HL-60/S4 (cell line): ENCODE data around the gene NT5M.

Experiments
- in situ Hi-C: fragments of 300-500 bp; cut with MboI; formaldehyde crosslinking; loops from 2 replicates; pipeline ENCODE4 v1.14.3; 2022; ENCODE audit warnings: low sequenced_read_pairs

The NT5M gene

DNA sequence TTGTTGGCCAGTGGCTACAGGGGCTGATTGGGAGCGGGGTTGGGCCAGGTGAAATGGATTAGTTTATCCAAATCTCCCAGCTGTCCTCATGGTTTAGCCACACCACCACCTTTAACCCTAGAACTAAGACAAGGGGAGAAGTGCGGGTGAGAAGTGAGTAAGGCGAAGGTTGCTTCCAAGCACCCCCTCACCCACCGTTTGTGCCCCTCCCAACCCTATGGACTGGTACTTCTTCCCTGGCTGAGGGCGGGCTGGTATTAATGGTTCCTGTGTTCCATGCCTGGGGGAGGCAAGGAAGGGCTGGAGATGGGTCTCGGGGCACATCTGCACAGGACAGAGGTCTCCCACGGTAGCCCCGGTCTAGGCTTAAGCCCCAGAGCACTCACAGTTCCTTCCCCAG is 25.1 kb downstream of the NT5M start:
- in situ Hi-C loops, result no loop called here

DNA sequence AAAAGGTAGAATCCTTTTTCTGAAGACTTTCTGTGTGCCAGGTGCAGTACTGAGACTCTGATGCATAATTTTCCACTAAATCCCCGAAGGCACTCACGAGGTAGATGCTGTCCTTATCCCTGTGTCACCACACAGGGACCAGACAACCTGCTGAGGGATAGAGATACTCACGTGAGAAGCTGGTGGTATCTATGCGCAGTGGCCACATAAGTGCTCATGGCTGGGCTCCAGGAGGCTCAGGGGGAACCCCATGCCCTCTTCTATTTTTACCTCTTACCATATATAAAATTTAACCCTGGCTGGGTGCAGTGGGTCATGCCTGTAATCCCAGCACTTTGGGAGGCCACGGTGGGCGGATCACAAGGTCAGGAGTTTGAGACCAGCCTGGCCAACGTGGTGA is 38.3 kb downstream of the NT5M start:
- in situ Hi-C loops, result no loop called here

DNA sequence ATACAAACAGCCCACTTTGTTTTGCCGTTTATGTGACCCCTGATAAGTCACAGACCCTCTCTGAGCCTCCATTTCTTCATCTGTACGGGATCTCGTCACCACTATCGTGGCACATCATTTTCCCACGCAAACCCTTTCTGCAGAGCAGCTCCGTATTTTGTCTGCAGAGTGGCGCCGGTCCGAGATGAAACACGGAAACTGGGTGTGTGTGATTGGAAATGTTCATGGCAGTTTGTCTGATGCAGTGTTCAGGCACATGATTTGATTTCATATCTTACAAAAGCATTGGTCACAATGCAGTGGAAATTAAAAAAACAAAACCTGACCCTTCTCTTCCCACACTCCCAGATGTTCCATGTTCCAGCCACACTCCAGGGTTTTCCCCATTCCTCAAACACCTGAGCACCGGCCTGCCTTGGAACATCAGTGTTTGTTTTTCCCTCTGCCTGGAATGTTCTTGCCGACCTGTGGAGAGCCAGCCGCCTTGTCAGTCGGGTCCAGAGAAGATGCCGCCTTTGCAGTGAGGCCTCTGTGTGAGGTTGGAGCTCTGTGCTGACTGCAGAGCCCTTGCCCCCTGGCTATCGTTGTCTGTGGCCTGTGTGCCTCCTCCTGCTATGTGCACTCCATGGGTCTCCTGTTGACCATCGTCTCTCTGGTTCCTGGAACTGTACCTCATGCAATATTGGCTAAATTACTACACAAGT is 39.2 kb downstream of the NT5M start:
- in situ Hi-C loops, result no loop called here

DNA sequence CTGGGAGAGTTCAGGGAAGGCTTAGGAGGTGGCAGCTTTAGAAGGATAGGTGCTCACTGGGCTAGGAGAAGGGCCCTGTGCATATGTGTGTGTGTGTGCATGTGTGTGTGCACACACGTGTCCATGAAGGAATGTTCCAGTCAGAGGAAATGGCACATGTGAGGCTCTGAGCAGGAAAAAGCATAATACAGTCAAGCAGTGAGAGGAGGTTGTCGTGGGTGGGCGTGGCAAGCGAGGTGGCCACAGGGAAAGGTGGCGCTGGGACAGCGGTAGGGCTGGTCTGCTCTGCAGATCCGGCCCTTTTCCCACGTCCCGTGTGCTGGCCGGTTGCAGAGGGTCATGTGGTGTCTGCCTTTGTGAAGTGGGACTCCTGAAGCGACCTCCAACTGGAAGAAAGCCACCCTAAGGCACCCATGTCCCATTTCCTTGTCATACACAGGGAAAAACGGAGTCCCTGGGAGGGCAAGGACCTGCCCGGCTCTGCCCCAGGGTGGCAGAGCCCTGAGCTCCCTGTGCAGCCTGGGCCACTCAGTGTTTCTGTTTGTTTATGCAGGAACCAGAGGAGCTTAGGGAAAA is 40.1 kb downstream of the NT5M start:
- in situ Hi-C loops, result no loop called here

DNA sequence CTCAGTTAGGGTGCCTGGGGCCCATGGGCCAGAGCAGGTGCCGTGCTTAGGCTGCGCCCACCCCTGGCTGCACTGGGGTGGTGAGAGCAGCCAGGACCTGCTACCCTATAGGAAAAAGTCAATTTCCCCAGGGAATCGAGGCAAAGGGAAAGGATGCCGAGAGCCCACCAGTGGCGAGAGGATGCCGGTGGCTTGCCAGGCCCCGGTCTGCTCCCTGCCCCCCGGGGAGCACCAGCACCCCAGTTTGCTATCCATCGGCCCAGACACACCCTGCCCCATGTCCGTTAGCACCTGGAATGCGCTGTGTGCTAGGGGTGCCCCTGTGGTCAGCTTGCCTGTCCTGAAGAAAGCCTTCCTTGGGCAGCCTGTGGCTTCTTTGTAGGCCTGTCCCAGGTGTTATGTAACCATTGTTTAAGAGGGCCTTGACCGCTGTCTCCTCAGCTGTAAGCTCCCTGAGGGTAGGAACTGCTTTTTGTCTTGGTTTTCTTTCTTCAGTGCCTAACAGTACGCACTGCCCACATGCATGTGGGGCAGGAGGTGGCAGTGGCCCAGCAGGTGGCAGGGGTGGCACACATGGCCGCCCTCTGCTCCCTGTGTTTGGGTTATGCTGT is 40.8 kb downstream of the NT5M start:
- in situ Hi-C loops, result no loop called here

DNA sequence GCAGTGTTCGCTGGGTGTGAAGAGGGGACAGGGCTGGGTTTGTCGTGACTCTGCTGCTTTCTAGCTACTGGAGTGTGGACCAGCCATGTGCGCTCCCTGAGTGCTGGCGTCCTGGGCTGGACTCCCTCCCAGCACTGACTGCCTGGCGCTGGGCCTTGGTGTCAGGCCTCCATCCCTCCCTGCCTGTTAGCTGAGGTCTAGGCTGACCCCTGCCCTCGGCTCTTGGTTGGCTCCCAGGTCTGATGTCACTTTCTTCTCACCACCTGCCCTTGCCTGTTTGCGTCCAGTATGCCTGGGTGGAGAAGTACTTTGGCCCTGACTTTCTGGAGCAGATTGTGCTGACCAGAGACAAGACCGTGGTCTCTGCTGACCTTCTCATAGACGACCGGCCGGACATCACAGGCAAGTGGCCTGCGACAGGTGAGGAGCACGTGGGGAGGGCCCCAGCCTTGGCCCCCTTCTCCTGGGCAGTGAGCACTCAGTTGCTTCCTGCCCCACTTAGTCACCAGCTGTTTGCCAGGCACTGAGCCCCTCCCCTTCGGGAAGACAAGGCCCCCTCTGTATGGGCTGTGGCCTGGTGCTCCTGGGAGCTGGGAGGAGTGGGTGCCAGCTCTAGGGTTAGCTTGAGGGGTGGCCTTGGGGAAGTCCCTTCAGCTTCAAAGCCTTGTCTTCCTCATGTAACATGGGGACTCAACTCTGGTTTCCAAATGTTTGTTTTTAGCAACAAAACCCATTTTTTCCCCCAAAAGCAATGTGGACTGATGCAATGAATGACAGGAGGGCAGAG is 41.5 kb downstream of the NT5M start:
- in situ Hi-C loops, result no loop called here

DNA sequence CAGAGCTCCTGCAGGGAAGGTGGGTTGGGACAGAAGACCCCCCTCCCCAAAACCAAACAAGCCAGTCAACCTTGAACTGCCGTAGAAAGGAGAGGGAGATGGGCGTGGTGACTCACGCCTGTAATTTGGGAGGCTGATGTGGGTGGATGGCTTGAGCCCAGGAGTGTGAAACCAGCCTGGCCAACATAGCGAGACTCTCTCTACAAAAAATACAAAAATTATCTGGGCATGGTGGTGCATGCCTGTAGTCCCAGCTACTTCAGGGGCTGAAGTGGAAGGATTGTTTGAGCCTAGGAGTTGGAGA is 42.1 kb downstream of the NT5M start:
- in situ Hi-C loops, result no loop called here

DNA sequence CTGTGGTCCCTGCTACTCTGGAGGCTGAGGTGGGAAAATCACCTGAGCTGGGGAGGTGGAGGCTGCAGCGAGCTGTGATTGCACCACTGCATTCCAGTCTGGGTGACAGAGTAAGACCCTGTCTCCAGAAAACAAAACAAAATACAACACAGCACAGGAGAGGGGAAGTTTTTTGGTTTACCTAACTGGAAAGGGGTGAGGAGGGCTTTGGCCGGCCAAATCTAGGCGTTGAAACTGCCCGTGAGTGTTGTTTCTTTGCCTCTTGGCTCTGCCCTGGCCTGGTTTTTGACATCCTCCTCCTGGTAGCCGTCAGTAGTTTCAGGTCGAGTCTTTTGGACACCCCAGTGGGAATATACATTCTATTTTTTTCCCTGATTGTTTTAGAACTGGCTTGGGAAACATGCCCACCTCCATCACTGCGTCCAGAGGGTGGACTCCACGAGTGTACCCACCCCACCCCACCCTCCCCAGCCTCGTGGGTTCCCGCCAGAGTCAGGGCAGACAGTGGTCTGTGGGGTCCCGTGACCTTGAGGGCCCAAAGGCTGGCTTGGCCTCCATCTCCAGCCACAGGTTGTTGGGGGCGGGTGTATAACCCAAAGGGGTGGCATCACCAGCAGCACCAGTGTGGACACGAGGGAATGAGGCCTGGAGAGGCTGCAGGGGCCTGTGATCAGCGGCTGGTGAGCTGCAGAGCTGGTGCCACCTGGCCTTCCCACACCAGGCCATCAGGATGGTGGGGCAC is 42.7 kb downstream of the NT5M start:
- in situ Hi-C loops, result no loop called here

DNA sequence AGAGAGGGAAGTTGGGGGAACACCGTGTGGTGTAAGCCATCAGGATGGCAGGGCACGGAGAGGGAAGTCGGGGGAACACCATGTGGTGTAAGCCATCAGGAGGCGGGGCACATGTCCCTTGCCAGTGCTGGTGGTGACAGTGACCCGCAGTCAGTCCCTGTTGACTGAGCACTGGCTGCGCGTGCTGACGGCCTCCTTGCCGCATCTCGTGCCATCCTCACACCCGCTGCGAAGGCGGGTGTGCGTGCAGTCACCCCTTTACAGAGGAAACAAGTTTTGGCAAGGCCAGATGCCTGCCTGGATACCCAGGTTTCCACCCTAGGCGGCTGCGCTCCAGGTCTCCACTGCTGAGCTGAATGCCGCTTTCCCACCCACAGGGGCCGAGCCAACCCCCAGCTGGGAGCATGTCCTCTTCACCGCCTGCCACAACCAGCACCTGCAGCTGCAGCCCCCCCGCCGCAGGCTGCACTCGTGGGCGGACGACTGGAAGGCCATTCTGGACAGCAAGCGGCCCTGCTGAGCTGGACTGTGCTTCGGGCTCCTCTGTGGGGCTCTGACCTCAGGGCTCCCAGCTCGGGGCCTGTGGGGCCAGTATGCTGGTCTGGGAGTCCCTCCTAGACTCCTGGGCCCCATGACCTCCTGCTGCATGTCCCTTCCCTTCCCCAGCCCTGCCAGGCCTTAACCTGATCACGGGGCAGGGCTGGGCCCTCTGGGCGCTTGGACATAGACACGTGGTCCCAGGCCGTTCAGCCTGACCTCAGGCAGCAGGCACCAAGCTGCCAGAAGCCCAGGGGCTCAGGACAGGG is 43.5 kb downstream of the NT5M start:
- in situ Hi-C loops, result no loop called here

DNA sequence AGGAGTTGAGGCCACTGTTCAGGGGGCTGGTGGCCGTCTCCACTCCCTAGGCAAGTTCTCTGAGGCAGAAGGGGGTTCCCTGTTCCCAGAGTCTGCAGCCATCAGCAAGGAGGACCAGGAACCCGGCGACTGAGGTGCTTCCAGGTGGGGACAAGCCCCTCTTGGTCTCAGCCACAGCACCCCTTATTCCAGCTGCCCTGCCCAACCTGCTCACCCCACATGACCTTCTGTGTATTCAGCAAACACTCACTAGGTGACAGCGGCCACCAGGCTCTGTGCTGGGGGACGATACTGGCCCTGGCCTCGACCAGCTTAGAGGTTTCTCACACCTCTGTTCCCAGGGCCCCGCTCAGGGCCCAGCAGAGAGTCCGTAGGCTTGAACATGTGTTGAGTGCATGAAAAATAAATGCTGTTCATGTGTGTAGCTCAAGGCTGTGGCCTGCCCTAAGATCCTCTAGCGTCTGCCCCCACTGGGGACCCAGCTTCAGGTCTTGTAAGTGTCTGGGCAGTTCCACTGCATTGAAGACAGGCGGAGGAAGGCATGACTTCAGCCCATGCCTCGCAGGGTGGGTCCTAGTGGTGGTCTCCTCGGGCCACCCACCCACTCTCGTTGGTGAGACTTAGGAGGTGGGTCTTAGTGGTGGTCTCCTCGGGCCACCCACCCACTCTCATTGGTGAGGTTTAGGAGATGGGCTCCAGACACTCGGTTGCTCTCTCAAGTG is 44.2 kb downstream of the NT5M start:
- in situ Hi-C loops, result no loop called here

DNA sequence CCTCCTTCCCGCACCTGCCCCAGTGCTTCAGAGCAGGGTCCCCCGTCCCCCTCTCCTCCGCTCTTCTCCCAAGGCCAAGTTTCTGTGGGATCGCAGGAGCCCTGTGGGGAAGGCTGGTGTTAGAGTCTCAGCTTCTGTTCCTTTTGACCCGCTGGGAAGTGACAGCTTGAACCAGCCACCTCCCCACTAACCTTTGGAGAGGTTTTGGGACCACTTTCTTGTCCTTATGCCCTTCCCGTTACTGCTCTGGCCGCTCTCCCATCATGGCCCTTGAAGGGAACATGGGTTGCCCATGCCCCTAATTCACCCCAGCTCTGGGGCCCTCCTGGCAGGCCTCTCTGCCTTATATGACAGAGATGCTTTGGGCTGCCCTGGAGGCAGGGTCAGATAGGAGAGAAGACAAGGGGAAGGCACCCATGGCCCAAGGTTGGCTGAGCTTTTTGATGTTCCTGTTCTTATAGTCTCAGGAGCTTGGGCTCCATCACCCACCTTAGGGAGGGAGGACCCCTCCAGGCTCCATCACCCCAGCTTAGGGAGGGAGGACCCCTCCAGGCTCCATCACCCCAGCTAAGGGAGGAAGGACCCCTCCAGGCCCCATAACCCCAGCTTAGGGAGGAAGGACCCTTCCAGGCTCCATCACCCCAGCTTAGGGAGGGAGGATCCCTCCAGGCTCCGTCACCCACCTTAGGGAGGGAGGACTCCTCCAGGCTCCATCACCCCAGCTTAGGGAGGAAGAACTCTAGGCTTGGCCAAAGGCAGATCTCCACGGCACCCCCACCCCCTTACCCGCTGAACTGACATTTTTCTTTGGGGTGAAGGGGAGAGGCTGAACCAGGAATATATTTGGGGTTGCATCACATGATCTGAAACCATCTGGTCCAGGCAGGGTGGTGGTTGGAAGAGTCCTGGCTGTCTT is 45.0 kb downstream of the NT5M start:
- in situ Hi-C loops, result no loop called here

DNA sequence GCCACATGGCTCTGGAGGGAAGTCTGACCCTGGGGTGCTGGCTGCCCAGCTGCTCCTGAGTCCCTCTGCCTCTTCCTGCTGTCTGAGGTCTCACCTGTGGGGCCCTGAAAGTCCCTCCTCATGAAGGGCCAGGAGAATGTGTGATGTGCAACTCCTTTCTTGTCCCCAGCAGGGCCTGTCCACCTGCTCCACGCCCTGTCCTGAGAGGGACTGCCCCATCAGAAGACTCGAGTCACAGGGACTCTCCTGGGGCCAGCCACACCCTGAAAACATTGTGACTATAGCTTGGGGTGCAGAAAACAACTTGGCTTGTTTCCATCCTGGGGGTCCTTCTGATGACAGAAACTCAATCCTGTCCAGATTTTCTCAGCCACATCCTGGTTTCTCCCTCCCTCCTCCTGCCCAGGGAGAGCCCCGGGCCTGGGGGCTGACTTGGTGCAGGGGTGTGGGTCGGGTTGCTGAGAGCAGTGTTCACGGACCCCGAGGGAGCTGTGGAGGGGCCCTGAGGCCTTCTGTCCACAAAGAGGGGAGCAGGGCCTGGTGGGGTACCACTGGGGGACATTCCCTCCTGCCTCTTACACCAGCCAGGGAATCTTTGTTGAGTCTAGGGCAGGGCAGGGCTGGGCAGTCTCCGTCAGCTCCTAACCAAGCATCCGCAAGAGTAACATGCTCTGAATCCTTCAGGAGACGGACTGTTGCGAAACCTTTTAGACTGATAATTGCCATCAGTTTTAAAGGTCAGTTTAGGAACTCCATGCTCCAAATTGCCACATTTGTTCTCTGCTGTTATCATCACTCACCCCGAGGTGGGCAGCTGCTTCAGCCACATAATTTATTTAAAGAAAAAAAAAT is 45.9 kb downstream of the NT5M start:
- in situ Hi-C loops, result no loop called here

DNA sequence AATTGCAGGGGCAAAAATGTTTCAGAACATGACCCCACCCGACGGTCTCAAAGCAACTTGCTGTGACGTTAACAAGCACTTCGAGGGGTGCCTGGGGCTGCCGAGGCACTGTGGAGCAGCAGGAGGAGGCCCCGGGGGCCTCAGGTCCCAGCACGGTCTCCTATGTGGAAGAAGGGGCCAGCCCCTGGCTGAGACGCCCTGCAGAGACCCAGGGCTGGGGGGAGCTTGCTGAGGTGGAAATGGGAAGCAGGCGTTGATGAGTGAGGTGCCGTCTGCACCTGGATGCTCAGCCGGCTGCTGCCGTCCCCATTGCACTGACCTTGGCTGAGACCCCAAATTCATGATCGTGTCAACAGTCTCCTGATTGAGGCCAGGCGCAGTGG is 46.5 kb downstream of the NT5M start:
- in situ Hi-C loops, result no loop called here

DNA sequence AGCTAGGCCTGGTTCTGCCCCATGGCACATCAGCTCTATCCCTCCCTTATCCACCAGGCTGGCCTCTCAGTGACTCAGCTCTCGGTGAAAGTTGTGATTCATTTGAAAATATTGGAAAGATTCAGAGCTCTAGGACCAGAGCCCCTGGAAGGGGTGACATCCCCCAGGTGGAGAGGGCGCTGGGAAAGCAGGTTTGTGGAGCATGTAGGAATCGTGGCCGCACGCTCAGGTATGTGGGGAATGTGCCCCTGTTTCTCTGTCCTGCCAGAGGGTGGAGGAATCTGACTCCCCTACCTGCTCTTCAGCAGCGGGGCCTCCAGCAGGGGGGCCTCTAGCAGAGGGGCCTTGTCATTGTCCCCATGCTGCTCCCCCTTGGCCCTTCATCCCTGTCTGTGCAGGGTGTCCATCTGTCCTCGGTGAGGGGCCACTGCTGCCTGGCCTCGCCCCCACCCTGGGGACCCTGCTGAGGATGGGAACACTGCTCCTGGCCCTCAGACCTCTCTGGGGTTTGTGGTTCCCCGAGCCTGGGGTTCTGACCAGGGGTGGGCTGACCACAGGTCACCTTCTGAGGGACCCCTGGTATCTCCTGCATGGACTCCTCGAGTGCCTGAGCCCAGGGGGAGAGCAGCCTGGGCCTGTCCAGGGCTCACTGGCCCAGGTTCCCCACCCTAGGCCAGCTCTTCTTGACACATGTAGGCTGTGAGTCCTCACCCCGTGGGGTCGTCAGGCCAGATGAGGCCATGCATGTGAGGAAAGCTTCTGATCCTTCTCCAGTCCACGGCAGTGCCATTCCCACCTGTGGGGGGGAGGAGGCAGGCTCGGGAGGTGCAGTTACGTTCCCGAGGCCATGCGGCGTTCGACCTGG is 47.5 kb downstream of the NT5M start:
- in situ Hi-C loops, result no loop called here

DNA sequence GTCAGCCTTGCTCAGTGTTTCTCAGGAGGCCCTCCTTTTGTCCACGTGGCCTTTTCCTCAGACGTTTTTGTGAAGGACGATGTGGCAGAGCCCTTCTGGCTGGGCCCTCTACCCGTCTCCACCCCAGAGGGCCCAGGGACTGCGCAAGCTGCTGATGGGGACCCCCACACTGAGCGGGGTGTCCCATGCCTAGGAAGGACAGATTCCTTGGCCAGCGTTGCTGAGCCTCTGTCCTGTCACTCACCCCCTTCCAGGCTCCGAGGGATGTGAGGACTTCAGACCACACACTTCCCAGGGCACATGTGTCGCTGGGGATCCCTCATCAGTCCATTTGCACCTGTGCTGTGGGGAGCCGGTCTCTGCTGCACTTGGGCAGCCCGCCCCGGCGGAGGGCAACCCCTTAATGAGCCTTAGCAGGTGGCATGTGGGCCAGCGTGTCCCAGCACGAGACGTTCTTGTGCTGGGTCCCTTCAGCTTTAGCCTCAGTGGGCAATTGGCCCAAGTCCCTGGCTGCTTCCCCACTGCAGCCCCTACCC is 48.3 kb downstream of the NT5M start:
- in situ Hi-C loops, result no loop called here

DNA sequence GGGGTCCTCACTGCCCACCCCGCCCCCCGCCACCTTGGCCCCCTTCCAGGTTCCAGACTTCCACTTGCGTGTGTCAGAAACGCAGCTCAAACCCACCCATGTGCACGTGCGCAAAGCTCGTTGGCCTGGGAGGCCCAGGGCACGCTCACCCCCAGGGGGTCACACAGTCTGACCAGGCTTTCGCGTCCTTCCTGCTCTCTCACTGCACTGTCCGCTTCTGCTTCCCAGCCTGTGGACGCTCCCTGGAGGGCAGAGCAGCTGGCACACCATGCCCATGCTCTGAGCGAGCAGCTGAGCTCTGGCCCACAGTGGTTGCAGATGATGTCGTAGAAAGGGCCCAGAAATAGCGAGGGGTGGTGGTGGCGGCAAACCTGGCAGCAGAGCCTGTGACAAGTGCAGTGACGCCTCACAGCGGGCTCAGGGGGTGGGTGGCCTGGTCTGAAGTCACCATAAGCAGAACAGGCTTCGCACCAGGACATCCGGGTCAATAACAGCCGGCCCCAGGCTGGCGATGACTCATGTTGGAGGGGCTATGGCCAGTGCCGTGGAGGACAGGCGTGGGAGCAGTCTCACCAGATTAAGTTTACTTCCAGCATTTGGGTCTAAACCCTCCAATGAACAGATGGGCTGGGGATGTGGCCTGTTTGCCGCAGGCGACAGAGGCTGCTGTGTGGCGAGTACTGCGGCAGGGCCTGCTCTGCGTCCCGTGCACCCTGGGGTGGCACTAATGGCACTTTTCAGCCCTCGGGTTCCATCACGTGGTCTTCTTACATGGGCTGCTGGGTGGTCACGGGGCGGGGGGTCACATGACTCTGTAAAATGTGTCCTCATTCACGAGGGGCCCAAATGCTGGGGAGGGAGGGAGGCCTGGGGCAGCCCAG is 49.0 kb downstream of the NT5M start:
- in situ Hi-C loops, result no loop called here
